CD4-positive, alpha-beta T cell treated with Interleukin-21 for 1 hour (primary cell): ENCODE data around the gene OR56A3.
"Not testable (repeated sequence)": the region's sequence is repeated elsewhere in the genome, so short reads cannot be mapped to it uniquely, and the experiment has no call there.

Experiments
- DNase-seq: peaks from one replicate; pipeline ENCODE4 v3.0.0-alpha.2; 2020

Gene OR56A3

GRCh38 chr11:5941951-5942350 is at the start of gene OR56A3:
TSS of gene OR56A3 (plus strand) at chr11:5942251. CDS start at chr11:5947347, 5,096 bp downstream.
- no peak for DNase-seq

GRCh38 chr11:5892908-5893307 is 49.1 kb upstream of the OR56A3 start, which contains the start of gene OR52E5:
TSS of gene OR52E5 (plus strand) at chr11:5893208. CDS start at chr11:5900777, 7,569 bp downstream.
- no peak for DNase-seq

- DNase-seq = no peak
These were observed 42.5 kb upstream of the OR56A3 start for GRCh38 chr11:5899534-5899933.

- DNase-seq = no peak
These were observed 31.5 kb upstream of the OR56A3 start for GRCh38 chr11:5910540-5910939.

GRCh38 chr11:5922749-5923426 is 19.2 kb upstream of the OR56A3 start:
- DNase-seq = no peak

GRCh38 chr11:5923427-5923776 is 18.6 kb upstream of the OR56A3 start:
- DNase-seq = no peak

GRCh38 chr11:5923794-5924193 is 18.3 kb upstream of the OR56A3 start:
- DNase-seq = no peak

GRCh38 chr11:5928271-5928670 is 13.8 kb upstream of the OR56A3 start:
- DNase-seq = no peak

GRCh38 chr11:5928811-5929210 is 13.2 kb upstream of the OR56A3 start:
- DNase-seq = no peak

GRCh38 chr11:5929571-5930368 is 12.3 kb upstream of the OR56A3 start:
- DNase-seq = no peak

GRCh38 chr11:5930614-5931013 is 11.4 kb upstream of the OR56A3 start:
- no peak for DNase-seq

- no peak for DNase-seq
These were observed 11.0 kb upstream of the OR56A3 start for GRCh38 chr11:5931061-5931460.

- no peak for DNase-seq
These were observed 9.4 kb upstream of the OR56A3 start for GRCh38 chr11:5932671-5933070.

GRCh38 chr11:5933116-5933515 is 8.9 kb upstream of the OR56A3 start:
- DNase-seq = no peak

GRCh38 chr11:5937868-5938602 is 4.0 kb upstream of the OR56A3 start:
- no peak for DNase-seq

- DNase-seq = no peak
These were observed 3.5 kb upstream of the OR56A3 start for GRCh38 chr11:5938603-5938965.

GRCh38 chr11:5940748-5941147 is 1.3 kb upstream of the OR56A3 start:
- DNase-seq = no peak

GRCh38 chr11:5955586-5955985 is 13.5 kb downstream of the OR56A3 start:
- no peak for DNase-seq

GRCh38 chr11:5960704-5961320 is 18.8 kb downstream of the OR56A3 start:
- DNase-seq = not testable (repeated sequence)

GRCh38 chr11:5966958-5967357 is 24.9 kb downstream of the OR56A3 start:
- DNase-seq = no peak

- no peak for DNase-seq
These were observed 25.7 kb downstream of the OR56A3 start for GRCh38 chr11:5967708-5968107.

GRCh38 chr11:5968394-5968793 is 26.3 kb downstream of the OR56A3 start, which contains the start of gene OR56A5:
TSS of gene OR56A5 (minus strand) at chr11:5968494. CDS start at chr11:5968494, 0 bp downstream.
- no peak for DNase-seq

GRCh38 chr11:5973530-5973929 is 31.5 kb downstream of the OR56A3 start:
- no peak for DNase-seq
